Nephron progenitor cell (in vitro differentiated cells): ENCODE data around the gene STEAP3.

Source experiments
- DNase-seq: peaks from one replicate; pipeline ENCODE4 v3.0.0; 2021
- H3K27ac Mint-ChIP-seq: 2 replicates; pipeline ENCODE4 v1.8.0; 2021; ENCODE audit warnings: mild to moderate bottlenecking, moderate library complexity, mixed read lengths
- H3K27me3 Mint-ChIP-seq: 2 replicates; pipeline ENCODE4 v1.8.0; 2021; ENCODE audit warnings: mild to moderate bottlenecking, low read depth, mixed read lengths; ENCODE audit not compliant: poor library complexity
- H3K36me3 Mint-ChIP-seq: 2 replicates; pipeline ENCODE4 v1.8.0; 2021; ENCODE audit warnings: low read depth, mixed read lengths
- H3K4me1 Mint-ChIP-seq: 2 replicates; pipeline ENCODE4 v1.8.0; 2021; ENCODE audit warnings: mixed read lengths
- H3K4me3 Mint-ChIP-seq: 2 replicates; pipeline ENCODE4 v1.8.0; 2021; ENCODE audit warnings: mild to moderate bottlenecking, moderate library complexity, mixed read lengths
- H3K9me3 Mint-ChIP-seq: 2 replicates; pipeline ENCODE4 v1.8.0; 2021; ENCODE audit warnings: mild to moderate bottlenecking, moderate library complexity, mixed read lengths
- CTCF ChIP-seq: fragments of 200-600 bp; sonication (generic); IDR thresholded peaks from 2 replicates; pipeline ENCODE4 v1.5.0; 2021; ENCODE audit warnings: antibody characterized with exemption

Gene STEAP3

GRCh38 chr2:119247844-119248271 is 24.2 kb downstream of the STEAP3 start:
- peaks cover 18% of the 10 kb centered on the region for H3K4me1 Mint-ChIP-seq

GRCh38 chr2:119248311-119248710 is 24.7 kb downstream of the STEAP3 start:
- Mint-ChIP-seq H3K4me3 (no peak overlapping the region), H3K36me3 (no peaks in the 10 kb centered on the region), H3K9me3 (peaks cover 7% of the 10 kb centered on the region), H3K27ac (no peak overlapping the region), H3K4me1 (peaks cover 18% of the 10 kb centered on the region), H3K27me3 (peaks cover 2% of the 10 kb centered on the region)
- DNase-seq = no peak
- TF ChIP-seq CTCF = no peak

More at GRCh38 chr2:119247844-119248271, 24.2 kb downstream of the STEAP3 start:
- Mint-ChIP-seq H3K27me3 (peaks cover 2% of the 10 kb centered on the region), H3K36me3 (no peaks in the 10 kb centered on the region), H3K27ac (no peak overlapping the region), H3K4me3 (no peak overlapping the region), H3K9me3 (peaks cover 7% of the 10 kb centered on the region)
- TF ChIP-seq CTCF = no peak
- DNase-seq = no peak

- no peak for DNase-seq
- Mint-ChIP-seq H3K9me3 (peaks cover 7% of the 10 kb centered on the region), H3K27me3 (peaks cover 1% of the 10 kb centered on the region), H3K4me1 (peaks cover 18% of the 10 kb centered on the region), H3K36me3 (no peaks in the 10 kb centered on the region), H3K27ac (no peak overlapping the region), H3K4me3 (no peak overlapping the region)
- no peak for TF ChIP-seq CTCF
These were observed 25.1 kb downstream of the STEAP3 start for GRCh38 chr2:119248751-119249150.

GRCh38 chr2:119249311-119249710 is 25.7 kb downstream of the STEAP3 start:
- Mint-ChIP-seq H3K27ac (no peak overlapping the region), H3K4me3 (no peak overlapping the region), H3K36me3 (no peaks in the 10 kb centered on the region), H3K9me3 (peaks cover 7% of the 10 kb centered on the region), H3K27me3 (no peaks in the 10 kb centered on the region), H3K4me1 (peaks cover 18% of the 10 kb centered on the region)
- DNase-seq = no peak
- TF ChIP-seq CTCF = no peak

GRCh38 chr2:119249855-119250717 is 26.5 kb downstream of the STEAP3 start:
- Mint-ChIP-seq H3K4me3 (no peak overlapping the region), H3K36me3 (no peaks in the 10 kb centered on the region), H3K27ac (no peak overlapping the region), H3K4me1 (peaks cover 18% of the 10 kb centered on the region), H3K27me3 (peaks cover 7% of the 10 kb centered on the region), H3K9me3 (peaks cover 6% of the 10 kb centered on the region)
- DNase-seq = no peak
- no peak for TF ChIP-seq CTCF
